ENCODE measurements around the gene ADPRHL1. TPM values are rescaled to one million over a fixed set of nuclear protein-coding genes. Genes with fewer than 3 reads are reported as not detected.

The ADPRHL1 gene
- total RNA-seq, 2 experiments from 2014 or later, result 0.42 to 0.47 TPM

DNA sequence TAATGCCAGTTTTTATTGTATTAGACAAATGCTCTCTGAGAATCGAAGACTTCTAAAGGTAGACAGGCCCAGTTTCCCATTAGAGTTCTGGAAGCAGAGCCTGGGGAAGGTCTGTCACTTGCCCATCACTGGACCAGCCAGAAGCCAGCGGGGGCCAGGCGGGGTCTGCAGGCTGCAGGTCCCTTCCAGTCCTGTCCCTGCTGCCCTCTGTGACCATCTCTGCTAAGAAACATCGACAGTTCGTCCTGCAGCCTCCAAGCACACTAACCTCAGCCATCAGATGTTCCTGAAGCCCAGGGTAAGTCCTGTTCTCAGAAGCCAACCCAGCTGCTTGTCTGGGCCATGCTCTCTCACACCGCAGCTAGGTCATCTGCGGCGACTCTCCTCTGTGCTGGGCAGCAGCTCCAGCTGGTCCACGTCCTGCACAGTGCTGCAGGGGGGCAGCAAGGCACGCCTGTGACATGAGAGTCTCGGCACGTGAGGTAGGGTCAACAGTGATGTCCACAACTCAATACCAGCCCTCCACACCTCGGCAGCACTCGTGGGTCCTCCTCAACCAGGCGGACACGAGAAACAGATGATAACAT, 2.9 kb upstream of the ADPRHL1 start:
- Histone ChIP-seq H3K4me1 (ENCODE audit: insufficient read depth, low read length) (no peaks in the 10 kb centered on the region), H3K36me3 (ENCODE audit: insufficient read depth, low read length) (peaks cover 45% of the 10 kb centered on the region), H3K27me3 (ENCODE audit: control insufficient read depth in 1 of 2, insufficient read depth in 2 of 2, low read length in 2 of 2) (no peaks in the 10 kb centered on the region), H3K4me3 (ENCODE audit: low read length) (no peak overlapping the region), H3K9me3 (ENCODE audit: control insufficient read depth in 1 of 2, insufficient read depth in 1 of 2, low read length in 2 of 2) (no peaks in the 10 kb centered on the region), H3K27ac (ENCODE audit: low read depth in 1 of 2, low read length in 2 of 2) (no peak overlapping the region)
- Mint-ChIP-seq H3K9me3 (no peaks in the 10 kb centered on the region), H3K4me1 (ENCODE audit: low read depth) (no peaks in the 10 kb centered on the region), H3K4me3 (no peak overlapping the region), H3K27me3 (no peaks in the 10 kb centered on the region), H3K27ac (no peak overlapping the region), H3K36me3 (ENCODE audit: low read depth) (peaks cover 59% of the 10 kb centered on the region)
- DNase-seq (no peak), ATAC-seq (ENCODE audit: poor library complexity) (no peak)
- ChIA-PET CTCF (no interaction called here), POLR2A (no interaction called here)
- intact Hi-C loops (cut with DNase I, micrococcal nuclease), result loop anchor here in 1 of 2 experiments (1.0 kb wide), 1 partner anchor 17 kb away; no protein-coding TSS in a partner anchor
- TF ChIP-seq, protein P1, sequence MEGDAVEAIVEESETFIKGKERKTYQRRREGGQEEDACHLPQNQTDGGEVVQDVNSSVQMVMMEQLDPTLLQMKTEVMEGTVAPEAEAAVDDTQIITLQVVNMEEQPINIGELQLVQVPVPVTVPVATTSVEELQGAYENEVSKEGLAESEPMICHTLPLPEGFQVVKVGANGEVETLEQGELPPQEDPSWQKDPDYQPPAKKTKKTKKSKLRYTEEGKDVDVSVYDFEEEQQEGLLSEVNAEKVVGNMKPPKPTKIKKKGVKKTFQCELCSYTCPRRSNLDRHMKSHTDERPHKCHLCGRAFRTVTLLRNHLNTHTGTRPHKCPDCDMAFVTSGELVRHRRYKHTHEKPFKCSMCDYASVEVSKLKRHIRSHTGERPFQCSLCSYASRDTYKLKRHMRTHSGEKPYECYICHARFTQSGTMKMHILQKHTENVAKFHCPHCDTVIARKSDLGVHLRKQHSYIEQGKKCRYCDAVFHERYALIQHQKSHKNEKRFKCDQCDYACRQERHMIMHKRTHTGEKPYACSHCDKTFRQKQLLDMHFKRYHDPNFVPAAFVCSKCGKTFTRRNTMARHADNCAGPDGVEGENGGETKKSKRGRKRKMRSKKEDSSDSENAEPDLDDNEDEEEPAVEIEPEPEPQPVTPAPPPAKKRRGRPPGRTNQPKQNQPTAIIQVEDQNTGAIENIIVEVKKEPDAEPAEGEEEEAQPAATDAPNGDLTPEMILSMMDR (IDR thresholded peaks at IDR 0.05), result no peak

DNA sequence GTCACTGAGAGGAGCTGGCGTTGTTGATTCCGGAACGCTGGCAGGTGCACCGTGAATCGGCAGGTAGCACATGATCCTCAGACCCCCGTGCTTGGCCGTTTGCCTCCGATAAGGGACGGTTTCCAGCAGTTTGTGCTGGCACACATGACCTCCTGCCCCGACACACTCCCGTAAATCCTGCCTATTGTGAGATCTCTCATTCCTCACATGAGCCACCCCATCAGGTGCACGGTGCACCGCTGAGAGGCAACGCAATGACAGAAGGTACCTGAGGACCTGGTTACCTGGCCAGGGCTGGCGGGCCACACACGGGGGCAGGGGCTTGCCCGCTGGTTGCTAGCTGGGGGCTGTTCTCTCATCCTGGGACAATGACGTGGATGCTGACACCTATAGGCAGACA, 2.1 kb upstream of the ADPRHL1 start:
- Histone ChIP-seq H3K4me1 (ENCODE audit: insufficient read depth, low read length) (no peaks in the 10 kb centered on the region), H3K4me3 (ENCODE audit: low read length) (no peak overlapping the region), H3K27ac (ENCODE audit: low read depth in 1 of 2, low read length in 2 of 2) (no peak overlapping the region), H3K9me3 (ENCODE audit: control insufficient read depth in 1 of 2, insufficient read depth in 1 of 2, low read length in 2 of 2) (no peaks in the 10 kb centered on the region), H3K27me3 (ENCODE audit: control insufficient read depth in 1 of 2, insufficient read depth in 2 of 2, low read length in 2 of 2) (no peaks in the 10 kb centered on the region), H3K36me3 (ENCODE audit: insufficient read depth, low read length) (peaks cover 38% of the 10 kb centered on the region)
- H3K4me1 Mint-ChIP-seq (ENCODE audit: low read depth), result no peaks in the 10 kb centered on the region
- DNase-seq (no peak), ATAC-seq (ENCODE audit: poor library complexity) (no peak)
- intact Hi-C loops (cut with DNase I, micrococcal nuclease), result no loop called here
- H3K9me3 Mint-ChIP-seq, result no peaks in the 10 kb centered on the region
- CTCF ChIA-PET, result no interaction called here
- no peaks in the 10 kb centered on the region for H3K27me3 Mint-ChIP-seq
- H3K36me3 Mint-ChIP-seq (ENCODE audit: low read depth), result peaks cover 51% of the 10 kb centered on the region
- POLR2A ChIA-PET, result no interaction called here
- no peak overlapping the region for H3K4me3 Mint-ChIP-seq
- no peak overlapping the region for H3K27ac Mint-ChIP-seq
- TF ChIP-seq, protein P1 (IDR thresholded peaks at IDR 0.05), result no peak

DNA sequence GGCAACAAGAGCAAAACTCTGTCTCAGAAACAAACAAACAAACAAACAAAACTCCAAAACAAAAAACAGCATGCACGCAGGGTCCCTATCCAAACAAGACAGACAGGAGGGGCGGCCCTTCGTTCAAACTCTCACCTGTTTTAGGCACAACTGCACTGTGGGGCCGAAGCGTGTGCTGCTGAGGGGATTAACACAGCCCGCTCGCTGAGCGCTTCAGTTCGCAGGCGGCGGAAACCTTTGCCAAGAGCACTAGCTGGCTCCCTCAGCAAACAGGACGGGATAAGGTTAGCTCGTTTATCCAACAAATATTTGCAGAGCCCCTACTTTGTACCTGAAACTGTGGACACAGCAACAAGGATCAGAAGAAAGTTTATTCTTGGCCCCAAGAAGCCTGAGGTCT, 1.6 kb upstream of the ADPRHL1 start:
- ChIA-PET POLR2A (no interaction called here), CTCF (no interaction called here)
- Histone ChIP-seq H3K4me3 (ENCODE audit: low read length) (no peak overlapping the region), H3K9me3 (ENCODE audit: control insufficient read depth in 1 of 2, insufficient read depth in 1 of 2, low read length in 2 of 2) (no peaks in the 10 kb centered on the region), H3K27me3 (ENCODE audit: control insufficient read depth in 1 of 2, insufficient read depth in 2 of 2, low read length in 2 of 2) (no peaks in the 10 kb centered on the region), H3K4me1 (ENCODE audit: insufficient read depth, low read length) (no peaks in the 10 kb centered on the region), H3K36me3 (ENCODE audit: insufficient read depth, low read length) (peaks cover 33% of the 10 kb centered on the region), H3K27ac (ENCODE audit: low read depth in 1 of 2, low read length in 2 of 2) (no peak overlapping the region)
- TF ChIP-seq, protein P1 (IDR thresholded peaks at IDR 0.05), result no peak
- Mint-ChIP-seq H3K9me3 (no peaks in the 10 kb centered on the region), H3K4me3 (no peak overlapping the region), H3K4me1 (ENCODE audit: low read depth) (no peaks in the 10 kb centered on the region), H3K36me3 (ENCODE audit: low read depth) (peaks cover 46% of the 10 kb centered on the region), H3K27ac (no peak overlapping the region), H3K27me3 (no peaks in the 10 kb centered on the region)
- ATAC-seq (ENCODE audit: poor library complexity) (no peak), DNase-seq (no peak)
- intact Hi-C loops (cut with DNase I, micrococcal nuclease), result no loop called here

All from CD4-positive, alpha-beta T cell (primary cell).